GM12865 (cell line): ENCODE results near the gene EXOC4.

Source experiments
- DNase-seq: peaks from one replicate; pipeline ENCODE4 v3.0.0; 2010; ENCODE audit warnings: low read depth
- H3K4me3 ChIP-seq: 2 replicates; pipeline ENCODE4 v1.5.1; 2011; ENCODE audit warnings: mild to moderate bottlenecking, low read depth, low read length, control low read depth
- CTCF ChIP-seq: IDR thresholded peaks from 2 replicates; pipeline ENCODE4 v1.5.1; 2011; ENCODE audit warnings: low read length, control low read depth, low read depth, inconsistent platforms; ENCODE audit not compliant: insufficient read depth; ENCODE audit errors: missing control alignments

EXOC4 gene

DNA sequence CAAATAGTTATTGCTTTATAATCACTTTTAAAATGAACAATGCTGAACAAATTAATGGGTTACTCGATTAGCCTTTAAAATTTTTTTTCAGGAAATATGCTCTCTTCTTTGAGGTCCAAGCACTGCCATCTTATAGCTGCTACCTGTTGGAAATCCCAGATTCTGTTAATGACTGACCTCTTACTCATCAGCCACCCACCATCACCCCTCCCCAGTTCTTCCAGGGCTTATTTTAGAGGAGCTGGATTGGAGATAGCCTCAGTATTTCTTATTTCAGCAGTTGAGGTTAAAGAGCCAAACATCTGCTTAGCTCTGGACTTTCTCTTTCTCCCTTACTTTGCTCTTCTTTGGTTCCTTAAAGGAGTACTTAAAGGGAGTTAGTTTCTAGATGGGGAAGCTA, 420.0 kb downstream of the EXOC4 start:
- no peak for TF ChIP-seq CTCF
- no peak for DNase-seq

DNA sequence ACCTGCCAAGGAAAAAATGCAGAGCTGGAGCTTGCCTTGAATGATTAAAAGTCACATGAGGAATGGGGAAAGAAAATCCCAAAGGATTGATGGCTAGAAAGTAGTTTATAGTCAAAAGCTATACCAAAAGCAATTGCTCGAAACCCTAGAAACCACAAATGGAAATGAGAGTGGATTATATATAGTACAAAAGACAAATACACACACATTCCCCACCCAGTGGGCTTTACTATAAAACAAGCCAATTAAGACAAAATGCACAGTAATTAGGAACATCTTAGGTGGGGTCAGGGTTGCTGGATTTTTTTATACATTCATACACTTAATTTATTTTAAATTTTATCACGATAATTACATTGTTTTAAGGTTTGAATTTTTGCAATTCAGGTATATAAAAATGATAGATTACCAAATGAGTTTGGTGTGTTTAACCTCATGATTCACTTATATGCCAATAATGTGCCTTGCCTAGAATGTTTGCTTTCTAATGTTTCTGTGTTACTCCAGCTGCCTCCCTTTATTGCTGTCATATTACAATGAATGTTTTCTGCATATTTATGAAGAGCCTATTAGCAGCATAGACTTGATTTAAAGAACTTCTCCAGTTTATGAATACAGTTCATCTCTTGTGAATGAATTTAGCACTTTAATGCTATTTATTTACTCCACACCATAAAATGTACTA, 421.3 kb downstream of the EXOC4 start:
- no peak for TF ChIP-seq CTCF
- H3K4me3 ChIP-seq, result no peak overlapping the region
- no peak for DNase-seq

More for the DNA sequence above, 420.0 kb downstream of the EXOC4 start:
- no peak overlapping the region for H3K4me3 ChIP-seq

- no peak for TF ChIP-seq CTCF
- no peak for DNase-seq
- H3K4me3 ChIP-seq, result no peak overlapping the region
Observed at GRCh38 chr7:133675510-133676218, 422.8 kb downstream of the EXOC4 start.

DNA sequence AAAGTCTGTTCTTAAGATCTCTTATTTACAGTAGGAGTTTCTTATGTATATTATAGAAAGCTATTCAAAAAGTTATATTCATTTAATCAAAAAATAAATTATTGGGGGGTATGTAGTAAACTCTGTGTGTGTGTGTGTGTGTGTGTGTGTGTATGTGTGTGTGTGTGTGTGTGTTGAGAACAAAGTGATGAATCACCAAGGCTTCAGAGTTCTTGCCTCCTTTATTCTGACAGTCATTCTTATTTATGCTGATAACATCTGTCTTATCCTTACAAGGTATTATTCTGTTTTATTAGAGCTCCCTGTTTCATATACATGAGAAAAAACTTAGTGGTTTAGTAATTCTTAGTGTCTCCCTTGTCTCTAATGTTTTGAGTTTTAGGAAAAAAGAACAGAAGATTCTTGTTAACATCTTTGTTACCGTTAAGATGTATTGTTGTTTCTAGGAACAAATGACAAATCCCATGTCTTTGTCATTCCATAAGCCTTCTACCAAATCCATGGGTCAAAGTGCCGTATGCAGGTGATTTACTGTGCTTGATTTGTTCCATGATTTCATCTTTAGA, 424.0 kb downstream of the EXOC4 start:
- no peak for DNase-seq
- no peak overlapping the region for H3K4me3 ChIP-seq
- no peak for TF ChIP-seq CTCF

GRCh38 chr7:133678137-133678814, 425.4 kb downstream of the EXOC4 start:
- no peak for TF ChIP-seq CTCF
- no peak for DNase-seq
- H3K4me3 ChIP-seq, result no peak overlapping the region

GRCh38 chr7:133679977-133680376, 427.1 kb downstream of the EXOC4 start:
- TF ChIP-seq CTCF, result no peak

More at GRCh38 chr7:133679977-133680376, 427.1 kb downstream of the EXOC4 start:
- DNase-seq, result no peak
- H3K4me3 ChIP-seq, result no peak overlapping the region
